HepG2 (cell line): Measurements from ENCODE around the gene ARHGEF11. TPM values are rescaled to one million over a fixed set of nuclear protein-coding genes. Genes with fewer than 3 reads are reported as not detected.

Experiments used
- ATAC-seq: fragments of 200-7000 bp; cut with Tn5 transposase; 3 replicates; pipeline ENCODE4 v1.9.1; 2020; ENCODE audit warnings: mild to moderate bottlenecking, moderate library complexity
- BruUV-seq: library from RNA; stranded (reverse); fragments of 400-500 nt; replicated peaks from 2 replicates; lab custom pipeline; 2021; lab: Mats Ljungman, UMichigan
- CTCF ChIA-PET: fragments of 300-600 bp; formaldehyde crosslinking; extraction: SDS; loops from one replicate; lab custom pipeline; 2021; ENCODE audit warnings: low total read pairs, inconsistent platforms, low intra/inter-chr PET ratio; lab: Yijun Ruan, JAX
- POLR2A ChIA-PET: fragments of 350-600 bp; sonication (Branson Sonifier 250); formaldehyde crosslinking; loops from one replicate; lab custom pipeline; 2020; ENCODE audit warnings: antibody characterized with exemption, inconsistent platforms; lab: Yijun Ruan, JAX
- DNase-seq: peaks from one replicate; pipeline ENCODE4 v3.0.0-alpha.2; 2015; ENCODE audit warnings: low spot score
- FAIRE-seq: peaks from 3 replicates; lab custom pipeline; 2011; peaks lifted over from hg19 to GRCh38; lab: Jason Lieb, UNC
- H2AFZ ChIP-seq: one replicate; pipeline ENCODE4 v1.6.1; 2011; ENCODE audit warnings: low read length, inconsistent platforms
- H3K27ac ChIP-seq: fragments of 300-600 bp; 3 replicates; pipeline ENCODE4 v1.8.0; 2011; ENCODE audit warnings: mixed run types, mild to moderate bottlenecking, mixed read lengths, low read length, inconsistent platforms; ENCODE audit not compliant: insufficient read depth; ENCODE audit errors: extremely low read length
- H3K27me3 ChIP-seq, 2 experiments: fragments of 200-600 bp in 1 of 2; 2 replicates in 1 of 2; 3 replicates in 1 of 2; pipeline versions ENCODE4 v1.6.0 to v1.8.0; 2011; ENCODE audit warnings: low read length in 2 of 2, mild to moderate bottlenecking in 2 of 2, moderate library complexity in 2 of 2, inconsistent platforms in 1 of 2; ENCODE audit not compliant: insufficient read depth in 2 of 2, control insufficient read depth in 1 of 2
- H3K36me3 ChIP-seq, 2 experiments: fragments of 200-600 bp in 1 of 2; replicated peaks in 1 of 2; 2 replicates in 1 of 2; 3 replicates in 1 of 2; pipeline versions ENCODE4 v1.5.1 to v1.8.0; 2011; ENCODE audit warnings: low read length in 2 of 2, inconsistent platforms in 1 of 2; ENCODE audit not compliant: insufficient read depth in 2 of 2, control insufficient read depth in 1 of 2
- H3K4me1 ChIP-seq: 2 replicates; pipeline ENCODE4 v1.5.1; 2012; ENCODE audit warnings: low read length, inconsistent platforms; ENCODE audit not compliant: insufficient read depth
- H3K4me2 ChIP-seq: 2 replicates; pipeline ENCODE4 v1.6.0; 2011; ENCODE audit warnings: low read depth, low read length, inconsistent platforms
- H3K4me3 ChIP-seq, 3 experiments: fragments of 200-600 bp in 1 of 3; sonication (generic), shearing (Covaris generic) in 1 of 3; replicated peaks in 1 of 3; 2 replicates each; pipeline ENCODE4 v1.5.1; 2011 to 2016; ENCODE audit warnings: low read length in 3 of 3, inconsistent platforms in 2 of 3, low read depth in 2 of 3, mild to moderate bottlenecking in 2 of 3, control low read depth in 1 of 3, mixed read lengths in 1 of 3; ENCODE audit not compliant: insufficient read depth in 1 of 3
- H3K79me2 ChIP-seq: one replicate; pipeline ENCODE4 v1.6.1; 2011; ENCODE audit warnings: low read length, inconsistent platforms; ENCODE audit not compliant: insufficient read depth
- H3K9ac ChIP-seq: 2 replicates; pipeline ENCODE4 v1.6.0; 2011; ENCODE audit warnings: mild to moderate bottlenecking, low read depth, low read length, inconsistent platforms; ENCODE audit not compliant: insufficient read depth
- H3K9me3 ChIP-seq: 2 replicates; pipeline ENCODE4 v1.5.1; 2012; ENCODE audit warnings: mild to moderate bottlenecking, low read length
- H4K20me1 ChIP-seq: 2 replicates; pipeline ENCODE4 v1.6.0; 2011; ENCODE audit warnings: inconsistent platforms, mild to moderate bottlenecking, low read length, moderate library complexity; ENCODE audit not compliant: insufficient read depth
- CBX1 ChIP-seq: IDR thresholded peaks from one replicate; pipeline ENCODE4 v1.6.1; 2016; ENCODE audit warnings: antibody characterized with exemption, low read depth
- ERF ChIP-seq: IDR thresholded peaks from 2 replicates; pipeline ENCODE4 v1.6.1; 2018; ENCODE audit warnings: missing biosample characterization, missing genetic modification reagents
- FOXO1 ChIP-seq: sonication (generic); formaldehyde crosslinking; IDR thresholded peaks from 2 replicates; pipeline ENCODE4 v1.4.0; 2020; ENCODE audit warnings: missing genetic modification reagents
- GATAD2A ChIP-seq: IDR thresholded peaks from 2 replicates; pipeline ENCODE4 v1.6.1; 2016
- HMG20B ChIP-seq: conservative IDR thresholded peaks from 2 replicates; pipeline ENCODE4 v1.6.1; 2016; ENCODE audit warnings: missing genetic modification reagents, missing compliant biosample characterization
- KMT2A ChIP-seq: sonication (generic); formaldehyde crosslinking; IDR thresholded peaks from 2 replicates; pipeline ENCODE4 v1.4.0; 2020; ENCODE audit warnings: missing genetic modification reagents
- NFYB ChIP-seq: sonication (generic); formaldehyde crosslinking; IDR thresholded peaks from 2 replicates; pipeline ENCODE4 v1.4.0; 2020; ENCODE audit warnings: missing genetic modification reagents
- PLSCR1 ChIP-seq: sonication (generic); formaldehyde crosslinking; IDR thresholded peaks from 2 replicates; pipeline ENCODE4 v1.5.0; 2020; ENCODE audit warnings: missing genetic modification reagents, mild to moderate bottlenecking, borderline replicate concordance
- POLR2AphosphoS2 ChIP-seq: IDR thresholded peaks from 2 replicates; pipeline ENCODE4 v1.6.1; 2011; ENCODE audit warnings: low read depth, low read length, improper control_type of control experiment
- PRDM10 ChIP-seq: sonication (generic); formaldehyde crosslinking; IDR thresholded peaks from 2 replicates; pipeline ENCODE4 v1.4.0; 2020; ENCODE audit warnings: low read depth, missing genetic modification reagents
- SALL2 ChIP-seq: sonication (generic); formaldehyde crosslinking; IDR thresholded peaks from 2 replicates; pipeline ENCODE4 v1.8.1; 2023; ENCODE audit warnings: mild to moderate bottlenecking, missing genetic modification reagents, inconsistent platforms
- SUZ12 ChIP-seq: fragments of 150-350 bp; IDR thresholded peaks from 2 replicates; pipeline ENCODE4 v1.6.1; 2014; ENCODE audit warnings: low read depth, low read length
- ZNF792 ChIP-seq: IDR thresholded peaks from 2 replicates; pipeline ENCODE4 v1.6.1; 2016
- ZSCAN30 ChIP-seq: sonication (generic); formaldehyde crosslinking; IDR thresholded peaks from 2 replicates; pipeline ENCODE4 v1.5.0; 2020; ENCODE audit warnings: mild to moderate bottlenecking, missing genetic modification reagents
- ZXDC ChIP-seq: sonication (generic); formaldehyde crosslinking; IDR thresholded peaks from 2 replicates; pipeline ENCODE4 v1.5.0; 2020; ENCODE audit warnings: mild to moderate bottlenecking, missing genetic modification reagents
- WGBS: methylation state at CpG from one replicate; pipeline ENCODE4 v1.1.6; 2017; ENCODE audit warnings: low lambda C conversion rate; 5-methylcytosine and 5-hydroxymethylcytosine counted together
- in situ Hi-C: cut with HindIII; loops from 2 replicates; pipeline ENCODE4 v1.10.0; 2017; ENCODE audit warnings: low pct_unique_long_range_greater_than_20kb; ENCODE audit not compliant: extremely low pct_ligation_motif_present
- intact Hi-C: fragments of 100-400 bp; cut with micrococcal nuclease; formaldehyde crosslinking; loops from one replicate; pipeline ENCODE4 v1.10.0; 2022; ENCODE audit not compliant: unreplicated experiment
- polyA plus RNA-seq, 8 experiments: library from polyadenylated mRNA; depleted of rRNA in 3 of 8; stranded (reverse) in 7 of 8; unstranded in 1 of 8; fragments of >200 nt; fragmentation: Illumina TruSeq in 4 of 8; extraction: Trizol in 4 of 8; gene quantifications; 2 replicates each; pipeline versions ENCODE4 v1.2.1 to v1.2.3, GENCODE V29; 2011 to 2016; ENCODE audit warnings: low read depth in 4 of 8, missing spikeins in 1 of 8, mixed read lengths in 1 of 8; ENCODE audit not compliant: insufficient read depth in 1 of 8
- total RNA-seq, 5 experiments: library from RNA; depleted of rRNA; stranded (reverse); fragments of >200 nt; fragmentation: Illumina TruSeq; extraction: Trizol; gene quantifications; 2 replicates each; pipeline ENCODE4 v1.2.3, GENCODE V29; 2016; ENCODE audit warnings: low read depth in 1 of 5

The ARHGEF11 gene
- total and polyA plus RNA-seq, 2 of the 13 experiments (the other 11 are each of a cell fraction or from before 2014, with no cell fraction given) = 16.5 to 21.2 TPM

- no peak overlapping the region for H2AFZ ChIP-seq
- H3K9me3 ChIP-seq = no peaks in the 10 kb centered on the region
- ATAC-seq = no peak
- no peaks in the 10 kb centered on the region for H3K27me3 ChIP-seq
- no peak for FAIRE-seq
- H3K79me2 ChIP-seq = no peaks in the 10 kb centered on the region
- no peaks in the 10 kb centered on the region for H3K4me1 ChIP-seq
- ChIA-PET POLR2A (no interaction called here), CTCF (no interaction called here)
- no peak for TF ChIP-seq ERF (CRISPR knock-in tag)
- no peak for TF ChIP-seq SALL2 (CRISPR knock-in tag)
- no peak for TF ChIP-seq KMT2A (CRISPR knock-in tag)
- no peak for TF ChIP-seq HMG20B (CRISPR knock-in tag)
- no peak for TF ChIP-seq ZNF792 (CRISPR knock-in tag)
- no peak for TF ChIP-seq ZSCAN30 (CRISPR knock-in tag)
- TF ChIP-seq SUZ12 = no peak
- TF ChIP-seq NFYB = no peak
- TF ChIP-seq PLSCR1 (CRISPR knock-in tag) = no peak
- no peak for TF ChIP-seq CBX1
- no peak for TF ChIP-seq PRDM10 (CRISPR knock-in tag)
- TF ChIP-seq GATAD2A (CRISPR knock-in tag) = no peak
- TF ChIP-seq POLR2AphosphoS2 = no peak
- TF ChIP-seq FOXO1 = no peak
- TF ChIP-seq ZXDC (CRISPR knock-in tag) = no peak
- intact Hi-C loops (no loop called here), in situ Hi-C loops (no loop called here)
- H3K4me3 ChIP-seq = no peak overlapping the region
- H3K27ac ChIP-seq = no peak overlapping the region
- BruUV-seq = no TSS peak
- H3K9ac ChIP-seq = no peak overlapping the region
- H4K20me1 ChIP-seq = no peaks in the 10 kb centered on the region
- 98% methylated on average over 10 of the region's 10 CpGs for WGBS
- H3K36me3 ChIP-seq = peaks cover 20 to 59% of the 10 kb centered on the region in 2 experiments
- no peak overlapping the region for H3K4me2 ChIP-seq
- no peak for DNase-seq
These were observed 103.9 kb downstream of the ARHGEF11 start for GRCh38 chr1:156941675-156942074.
